B cell (primary cell): ENCODE measurements around the gene LCN10.

Experiments
- EZH2 ChIP-seq: IDR thresholded peaks from 2 replicates; pipeline ENCODE4 v1.6.1; 2012; ENCODE audit warnings: borderline replicate concordance, low read depth, mild to moderate bottlenecking, moderate library complexity, low read length; ENCODE audit not compliant: insufficient read depth, poor library complexity, severe bottlenecking
- TF ChIP-seq, protein P1 (sequence below): fragments of 200-600 bp; IDR thresholded peaks from one replicate; pipeline ENCODE4 v1.8.0; 2022; ENCODE audit warnings: antibody characterized with exemption, mild to moderate bottlenecking

- TF ChIP-seq, protein P1, sequence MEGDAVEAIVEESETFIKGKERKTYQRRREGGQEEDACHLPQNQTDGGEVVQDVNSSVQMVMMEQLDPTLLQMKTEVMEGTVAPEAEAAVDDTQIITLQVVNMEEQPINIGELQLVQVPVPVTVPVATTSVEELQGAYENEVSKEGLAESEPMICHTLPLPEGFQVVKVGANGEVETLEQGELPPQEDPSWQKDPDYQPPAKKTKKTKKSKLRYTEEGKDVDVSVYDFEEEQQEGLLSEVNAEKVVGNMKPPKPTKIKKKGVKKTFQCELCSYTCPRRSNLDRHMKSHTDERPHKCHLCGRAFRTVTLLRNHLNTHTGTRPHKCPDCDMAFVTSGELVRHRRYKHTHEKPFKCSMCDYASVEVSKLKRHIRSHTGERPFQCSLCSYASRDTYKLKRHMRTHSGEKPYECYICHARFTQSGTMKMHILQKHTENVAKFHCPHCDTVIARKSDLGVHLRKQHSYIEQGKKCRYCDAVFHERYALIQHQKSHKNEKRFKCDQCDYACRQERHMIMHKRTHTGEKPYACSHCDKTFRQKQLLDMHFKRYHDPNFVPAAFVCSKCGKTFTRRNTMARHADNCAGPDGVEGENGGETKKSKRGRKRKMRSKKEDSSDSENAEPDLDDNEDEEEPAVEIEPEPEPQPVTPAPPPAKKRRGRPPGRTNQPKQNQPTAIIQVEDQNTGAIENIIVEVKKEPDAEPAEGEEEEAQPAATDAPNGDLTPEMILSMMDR, result no peak
- no peak for TF ChIP-seq EZH2
Measured at GRCh38 chr9:136748201-136748600, 5.5 kb upstream of the LCN10 start, which contains the start of gene LCN6.
